Natural killer cell (primary cell): ENCODE results near the gene C6orf62. TPM values are rescaled to one million over a fixed set of nuclear protein-coding genes. Genes with fewer than 3 reads are reported as not detected.

Experiments used
- ATAC-seq, 3 donors: fragments of 150-1000 bp in 2 of 3; fragments of 200-7000 bp in 1 of 3; cut with Tn5 transposase; 1 replicate in 1 of 3; 2 replicates in 2 of 3; pipeline ENCODE4 v1.10.0; 2021; ENCODE audit warnings: mild to moderate bottlenecking in 2 of 3, moderate library complexity in 2 of 3
- DNase-seq, 2 donors: peaks; one replicate each; pipeline versions ENCODE4 v3.0.0 to v3.0.0-alpha.2; 2013 to 2021; ENCODE audit warnings: mixed read lengths in 1 of 2
- H3K27ac ChIP-seq: one replicate; pipeline ENCODE4 v1.5.1; 2013; ENCODE audit warnings: mild to moderate bottlenecking, low read length
- H3K27me3 ChIP-seq: one replicate; pipeline ENCODE4 v1.6.1; 2013; ENCODE audit warnings: low read length; ENCODE audit not compliant: control insufficient read depth, insufficient read depth
- H3K36me3 ChIP-seq: one replicate; pipeline ENCODE4 v1.6.1; 2013; ENCODE audit warnings: low read length; ENCODE audit not compliant: control insufficient read depth, insufficient read depth
- H3K4me1 ChIP-seq: one replicate; pipeline ENCODE4 v1.6.1; 2013; ENCODE audit warnings: low read length; ENCODE audit not compliant: control insufficient read depth, insufficient read depth
- H3K4me3 ChIP-seq: one replicate; pipeline ENCODE4 v1.5.1; 2013; ENCODE audit warnings: low read length
- H3K9me3 ChIP-seq: one replicate; pipeline ENCODE4 v1.6.1; 2013; ENCODE audit warnings: low read length; ENCODE audit not compliant: control insufficient read depth, insufficient read depth
- H3K27ac Mint-ChIP-seq, 2 donors: one replicate each; pipeline ENCODE4 v1.8.0; 2022; ENCODE audit warnings: mild to moderate bottlenecking in 2 of 2, mixed read lengths in 2 of 2, moderate library complexity in 1 of 2
- H3K27me3 Mint-ChIP-seq, 2 donors: one replicate each; pipeline ENCODE4 v1.8.0; 2022; ENCODE audit warnings: low read depth in 2 of 2, mixed read lengths in 2 of 2
- H3K36me3 Mint-ChIP-seq: one replicate; pipeline ENCODE4 v1.8.0; 2022; ENCODE audit warnings: mixed read lengths
- H3K4me1 Mint-ChIP-seq, 2 donors: one replicate each; pipeline ENCODE4 v1.8.0; 2022; ENCODE audit warnings: mixed read lengths in 2 of 2
- H3K4me3 Mint-ChIP-seq: one replicate; pipeline ENCODE4 v1.8.0; 2022; ENCODE audit warnings: mild to moderate bottlenecking, moderate library complexity, mixed read lengths
- H3K9me3 Mint-ChIP-seq, 2 donors: one replicate each; pipeline ENCODE4 v1.8.0; 2022; ENCODE audit warnings: mixed read lengths in 2 of 2
- WGBS: methylation state at CpG from one replicate; pipeline ENCODE4 v1.1.7; 2013; ENCODE audit warnings: missing lambda C conversion rate; ENCODE audit not compliant: insufficient coverage; 5-methylcytosine and 5-hydroxymethylcytosine counted together
- intact Hi-C: fragments of 100-400 bp; cut with micrococcal nuclease; formaldehyde crosslinking; loops from one replicate; pipeline ENCODE4 v1.14.2; 2022
- total RNA-seq, 4 donors: library from RNA; stranded (reverse); fragments of 120-200 nt in 1 of 4; gene quantifications; one replicate each; pipeline versions ENCODE4 v1.2.3 to v1.2.4, GENCODE V29; 2013 to 2022
- TF ChIP-seq, protein P1 (sequence below): fragments of 200-600 bp; IDR thresholded peaks from one replicate; pipeline ENCODE4 v1.8.0; 2022; ENCODE audit warnings: antibody characterized with exemption

C6orf62 gene
- total RNA-seq, 3 donors from 2014 or later (not counting 1 experiment from before 2014, with no cell fraction given): 129 to 163 (median 130) TPM

DNA sequence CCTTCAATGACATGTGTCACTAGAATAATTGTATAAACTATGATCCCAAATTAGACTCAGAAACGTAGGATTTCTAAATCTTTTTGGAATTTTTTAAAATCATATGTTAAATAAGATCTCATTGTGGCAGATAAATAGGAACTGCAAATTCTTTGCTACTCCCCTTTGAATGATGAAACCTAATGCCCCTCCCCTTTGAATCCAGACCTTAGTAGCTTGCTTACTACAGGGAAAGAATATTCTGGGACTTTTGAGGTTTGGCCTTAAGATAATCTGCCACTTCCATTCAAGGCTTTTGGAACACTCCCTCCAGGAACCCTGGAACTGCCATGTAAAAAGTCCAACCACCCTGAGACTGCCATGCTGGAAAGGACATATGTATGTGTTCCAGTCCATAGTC, 59.4 kb downstream of the C6orf62 start:
- H3K27me3 ChIP-seq: no peaks in the 10 kb centered on the region
- Mint-ChIP-seq H3K27me3 (no peaks in the 10 kb centered on the region), H3K4me1 (peaks cover 46 to 54% of the 10 kb centered on the region in 2 donors), H3K36me3 (peaks cover 6% of the 10 kb centered on the region), H3K9me3 (no peaks in the 10 kb centered on the region), H3K4me3 (no peak overlapping the region), H3K27ac (no peak overlapping the region)
- intact Hi-C loops: no loop called here
- H3K36me3 ChIP-seq: peaks cover 31% of the 10 kb centered on the region
- TF ChIP-seq, protein P1, sequence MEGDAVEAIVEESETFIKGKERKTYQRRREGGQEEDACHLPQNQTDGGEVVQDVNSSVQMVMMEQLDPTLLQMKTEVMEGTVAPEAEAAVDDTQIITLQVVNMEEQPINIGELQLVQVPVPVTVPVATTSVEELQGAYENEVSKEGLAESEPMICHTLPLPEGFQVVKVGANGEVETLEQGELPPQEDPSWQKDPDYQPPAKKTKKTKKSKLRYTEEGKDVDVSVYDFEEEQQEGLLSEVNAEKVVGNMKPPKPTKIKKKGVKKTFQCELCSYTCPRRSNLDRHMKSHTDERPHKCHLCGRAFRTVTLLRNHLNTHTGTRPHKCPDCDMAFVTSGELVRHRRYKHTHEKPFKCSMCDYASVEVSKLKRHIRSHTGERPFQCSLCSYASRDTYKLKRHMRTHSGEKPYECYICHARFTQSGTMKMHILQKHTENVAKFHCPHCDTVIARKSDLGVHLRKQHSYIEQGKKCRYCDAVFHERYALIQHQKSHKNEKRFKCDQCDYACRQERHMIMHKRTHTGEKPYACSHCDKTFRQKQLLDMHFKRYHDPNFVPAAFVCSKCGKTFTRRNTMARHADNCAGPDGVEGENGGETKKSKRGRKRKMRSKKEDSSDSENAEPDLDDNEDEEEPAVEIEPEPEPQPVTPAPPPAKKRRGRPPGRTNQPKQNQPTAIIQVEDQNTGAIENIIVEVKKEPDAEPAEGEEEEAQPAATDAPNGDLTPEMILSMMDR: no peak
- no peak overlapping the region for H3K4me3 ChIP-seq
- no CpG with 5 or more reads among the region's 1 CpG for WGBS
- no peaks in the 10 kb centered on the region for H3K4me1 ChIP-seq
- ATAC-seq (no peak), DNase-seq (no peak)
- no peaks in the 10 kb centered on the region for H3K9me3 ChIP-seq
- no peak overlapping the region for H3K27ac ChIP-seq

DNA sequence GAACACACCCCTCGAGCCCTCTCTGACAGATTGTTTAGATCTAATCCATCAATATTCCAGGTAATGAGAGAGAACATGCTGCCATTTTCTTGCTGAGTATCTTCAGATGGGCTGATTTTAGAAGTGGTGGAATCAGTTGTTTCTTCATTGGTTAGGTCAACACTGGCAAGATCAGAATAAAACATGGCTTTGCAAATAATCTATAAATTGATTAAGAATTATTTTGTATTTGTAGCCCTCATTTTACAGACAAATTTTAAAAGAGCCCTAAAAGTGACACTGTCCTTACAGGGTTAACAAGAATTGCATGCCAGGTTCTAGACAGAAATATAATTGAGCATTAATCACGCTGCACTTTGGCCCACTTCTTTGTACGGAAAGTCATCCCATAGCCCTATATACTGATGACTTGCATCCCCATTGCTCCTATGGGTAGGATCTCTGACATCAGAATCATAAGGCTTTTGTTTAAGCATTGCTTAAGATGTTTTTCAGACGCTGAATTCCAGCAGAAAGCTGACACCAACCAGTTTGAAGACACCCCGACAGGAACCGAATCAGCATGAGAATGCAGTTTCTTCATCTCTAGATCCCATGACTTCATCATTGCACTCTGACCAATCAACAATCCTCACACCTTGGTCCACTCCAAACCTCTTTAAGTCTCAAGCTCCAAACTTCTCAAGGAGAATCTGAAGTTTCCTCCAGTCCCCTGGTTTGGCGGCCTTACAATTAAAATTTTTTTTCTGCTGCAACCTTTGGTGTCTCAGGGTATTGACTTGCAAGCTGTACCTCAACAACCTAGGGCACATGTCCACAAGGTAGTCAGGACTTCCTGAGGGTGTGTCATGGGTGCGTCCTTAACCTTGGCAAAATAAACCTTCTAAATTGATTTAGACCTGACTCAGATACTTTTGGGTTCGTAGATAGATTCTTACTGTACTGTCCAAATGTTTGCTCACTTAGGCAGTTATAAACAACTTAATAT, 60.1 kb downstream of the C6orf62 start:
- Mint-ChIP-seq H3K4me3 (no peak overlapping the region), H3K4me1 (peaks cover 44 to 47% of the 10 kb centered on the region in 2 donors), H3K27me3 (no peaks in the 10 kb centered on the region), H3K9me3 (no peaks in the 10 kb centered on the region), H3K36me3 (peaks cover 9% of the 10 kb centered on the region), H3K27ac (no peak overlapping the region)
- TF ChIP-seq, protein P1: no peak
- no peak overlapping the region for H3K27ac ChIP-seq
- H3K4me3 ChIP-seq: no peak overlapping the region
- no peaks in the 10 kb centered on the region for H3K27me3 ChIP-seq
- ATAC-seq: peak in 1 of 3 donors; percentile 30
- intact Hi-C loops: no loop called here
- no peaks in the 10 kb centered on the region for H3K4me1 ChIP-seq
- WGBS: 92% methylated on average over 8 of the region's 9 CpGs
- DNase-seq: no peak
- H3K9me3 ChIP-seq: no peaks in the 10 kb centered on the region
- peaks cover 35% of the 10 kb centered on the region for H3K36me3 ChIP-seq

DNA sequence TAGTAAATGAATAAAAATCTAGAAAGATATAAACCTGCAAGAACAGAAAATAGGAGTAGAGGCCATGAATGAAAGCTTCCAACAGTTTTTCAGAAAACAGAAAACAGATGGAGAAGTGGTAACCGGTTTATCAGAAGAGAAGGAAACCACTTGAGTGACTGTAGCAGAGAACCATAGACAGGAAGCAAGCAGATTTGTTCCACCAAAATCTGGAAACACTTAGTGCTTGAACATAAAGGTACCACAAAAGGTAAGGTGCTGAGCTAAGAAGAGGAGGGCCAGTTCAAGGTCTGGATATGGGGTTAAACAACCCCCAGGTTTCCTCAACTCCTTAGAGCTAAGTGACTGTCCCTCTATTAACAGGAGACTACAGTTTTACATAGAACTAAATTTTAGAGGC, 63.7 kb downstream of the C6orf62 start:
- no peak overlapping the region for H3K27ac ChIP-seq
- H3K27me3 ChIP-seq: no peaks in the 10 kb centered on the region
- DNase-seq (no peak), ATAC-seq (no peak)
- peaks cover 16 to 30% of the 10 kb centered on the region in 2 donors for H3K4me1 Mint-ChIP-seq
- TF ChIP-seq, protein P1: no peak
- no peaks in the 10 kb centered on the region for H3K9me3 ChIP-seq
- H3K4me3 Mint-ChIP-seq: no peak overlapping the region
- H3K27me3 Mint-ChIP-seq: no peaks in the 10 kb centered on the region
- H3K27ac Mint-ChIP-seq: peak overlapping the region; percentile 27 to 40
- H3K4me3 ChIP-seq: no peak overlapping the region
- peaks cover 31% of the 10 kb centered on the region for H3K36me3 Mint-ChIP-seq
- H3K4me1 ChIP-seq: no peaks in the 10 kb centered on the region
- peaks cover 50% of the 10 kb centered on the region for H3K36me3 ChIP-seq
- intact Hi-C loops: no loop called here
- WGBS: 18% methylated on average over 1 of the region's 1 CpG
- H3K9me3 Mint-ChIP-seq: no peaks in the 10 kb centered on the region

Other genes starting within 250 kb of the C6orf62 start
- gene GPLD1, start 229.6 kb downstream of the C6orf62 start, total RNA-seq: 1 to 10 TPM in 1 of 3 donors, under 1 TPM in 2; 0.86 to 1.3 (median 0.88) TPM
- gene ALDH5A1, start 224.2 kb downstream of the C6orf62 start, total RNA-seq: 1 to 10 TPM; 4.8 to 7.5 (median 6.8) TPM
- under 1 TPM in 1 of 3 donors, not detected in 2; 0.08 TPM for gene KIAA0319, start 73.0 kb downstream of the C6orf62 start, total RNA-seq
- gene TDP2, start 52.3 kb downstream of the C6orf62 start, total RNA-seq: 10 to 100 TPM; 43.2 to 51.9 (median 49.5) TPM
- 1 to 10 TPM; 3.2 to 4.3 (median 4.2) TPM for gene ACOT13, start 52.1 kb downstream of the C6orf62 start, total RNA-seq
- gene GMNN, start 55.8 kb upstream of the C6orf62 start, total RNA-seq: 10 to 100 TPM; 11.0 to 23.7 (median 17.8) TPM
- 1 to 10 TPM in 2 of 3 donors, under 1 TPM in 1; 0.68 to 3.0 (median 1.2) TPM for gene ARMH2, start 79.8 kb upstream of the C6orf62 start, total RNA-seq
- gene RIPOR2, start 216.8 kb upstream of the C6orf62 start, total RNA-seq: 100 to 1,000 TPM; 234 to 312 (median 299) TPM